IMR-90 (cell line): Measurements from ENCODE around the gene CPEB1. TPM values are rescaled to one million over a fixed set of nuclear protein-coding genes. Genes with fewer than 3 reads are reported as not detected.

Experiments
- ATAC-seq: fragments of 200-7000 bp; cut with Tn5 transposase; 2 replicates; pipeline ENCODE4 v1.9.1; 2020; ENCODE audit warnings: low read depth, mild to moderate bottlenecking, moderate library complexity
- BruUV-seq: library from RNA; stranded (reverse); fragments of 400-500 nt; replicated peaks from 2 replicates; lab custom pipeline; 2021; lab: Mats Ljungman, UMichigan
- CTCF ChIA-PET: fragments of 300-600 bp; formaldehyde crosslinking; extraction: SDS; loops from one replicate; lab custom pipeline; 2021; ENCODE audit warnings: antibody characterized with exemption; lab: Yijun Ruan, JAX
- POLR2A ChIA-PET: fragments of 300-600 bp; sonication (Branson Sonifier 250); formaldehyde crosslinking; loops from one replicate; lab custom pipeline; 2022; ENCODE audit warnings: antibody characterized with exemption; ENCODE audit not compliant: unreplicated experiment; lab: Charles Lee
- DNase-seq: peaks from one replicate; pipeline ENCODE4 v3.0.0; 2013
- H2AFZ ChIP-seq: replicated peaks from 2 replicates; pipeline ENCODE3; 2013; ENCODE audit warnings: low read length, mild to moderate bottlenecking; ENCODE audit not compliant: poor library complexity
- H2AK5ac ChIP-seq: 2 replicates; pipeline ENCODE4 v1.6.1; 2013; ENCODE audit warnings: low read depth, low read length, inconsistent platforms
- H2AK9ac ChIP-seq: replicated peaks from 2 replicates; pipeline ENCODE3; 2013; ENCODE audit warnings: mild to moderate bottlenecking, low read depth, low read length, moderate library complexity; ENCODE audit not compliant: poor library complexity
- H2BK120ac ChIP-seq: 2 replicates; pipeline ENCODE4 v1.6.1; 2013; ENCODE audit warnings: low read depth, low read length, inconsistent platforms
- H2BK15ac ChIP-seq: 3 replicates; pipeline ENCODE4 v1.6.1; 2013; ENCODE audit warnings: low read depth, low read length, inconsistent platforms
- H2BK20ac ChIP-seq: 2 replicates; pipeline ENCODE4 v1.6.1; 2013; ENCODE audit warnings: low read depth, mild to moderate bottlenecking, inconsistent platforms, low read length, moderate library complexity
- H2BK5ac ChIP-seq: 2 replicates; pipeline ENCODE4 v1.6.1; 2013; ENCODE audit warnings: mild to moderate bottlenecking, low read depth, low read length, inconsistent platforms; ENCODE audit not compliant: poor library complexity, severe bottlenecking
- H3K14ac ChIP-seq: replicated peaks from 2 replicates; pipeline ENCODE4 v1.6.1; 2013; ENCODE audit warnings: low read depth, low read length, inconsistent platforms
- H3K18ac ChIP-seq: 2 replicates; pipeline ENCODE4 v1.6.1; 2013; ENCODE audit warnings: low read depth, low read length, control low read depth
- H3K23ac ChIP-seq: 2 replicates; pipeline ENCODE4 v1.6.1; 2013; ENCODE audit warnings: low read depth, low read length, inconsistent platforms
- H3K27ac ChIP-seq: 2 replicates; pipeline ENCODE4 v1.5.1; 2013; ENCODE audit warnings: mild to moderate bottlenecking, control low read depth, low read length; ENCODE audit not compliant: insufficient read depth
- H3K27me3 ChIP-seq: 2 replicates; pipeline ENCODE4 v1.6.1; 2013; ENCODE audit warnings: low read length; ENCODE audit not compliant: control insufficient read depth, insufficient read depth
- H3K36me3 ChIP-seq: 2 replicates; pipeline ENCODE4 v1.6.1; 2013; ENCODE audit warnings: low read length, mixed read lengths; ENCODE audit not compliant: control insufficient read depth, insufficient read depth
- H3K4ac ChIP-seq: 2 replicates; pipeline ENCODE4 v1.6.1; 2013; ENCODE audit warnings: low read depth, low read length, inconsistent platforms
- H3K4me1 ChIP-seq: 2 replicates; pipeline ENCODE4 v1.6.1; 2013; ENCODE audit warnings: low read length, mixed read lengths; ENCODE audit not compliant: control insufficient read depth, insufficient read depth
- H3K4me2 ChIP-seq: 2 replicates; pipeline ENCODE4 v1.6.1; 2013; ENCODE audit warnings: low read depth, mild to moderate bottlenecking, control low read depth, low read length, moderate library complexity
- H3K4me3 ChIP-seq: 2 replicates; pipeline ENCODE4 v1.5.1; 2013; ENCODE audit warnings: low read depth, mild to moderate bottlenecking, control low read depth, low read length, moderate library complexity; ENCODE audit not compliant: insufficient read depth
- H3K56ac ChIP-seq: 2 replicates; pipeline ENCODE4 v1.6.1; 2013; ENCODE audit warnings: low read length, inconsistent platforms; ENCODE audit not compliant: insufficient read depth; ENCODE audit errors: extremely low read depth
- H3K79me1 ChIP-seq, 2 experiments: 2 replicates each; pipeline ENCODE4 v1.6.1; 2013; ENCODE audit warnings: low read length in 2 of 2, inconsistent platforms in 1 of 2, low read depth in 1 of 2
- H3K9ac ChIP-seq: 2 replicates; pipeline ENCODE4 v1.6.1; 2013; ENCODE audit warnings: low read depth, low read length, control low read depth
- H3K9me1 ChIP-seq: 2 replicates; pipeline ENCODE4 v1.6.1; 2013; ENCODE audit warnings: low read length, inconsistent platforms; ENCODE audit not compliant: insufficient read depth
- H3K9me3 ChIP-seq: 2 replicates; pipeline ENCODE4 v1.6.1; 2013; ENCODE audit warnings: low read length; ENCODE audit not compliant: control insufficient read depth, insufficient read depth
- H4K20me1 ChIP-seq: 2 replicates; pipeline ENCODE4 v1.6.1; 2013; ENCODE audit warnings: low read length, inconsistent platforms; ENCODE audit not compliant: insufficient read depth
- H4K5ac ChIP-seq: 2 replicates; pipeline ENCODE4 v1.6.1; 2013; ENCODE audit warnings: mild to moderate bottlenecking, low read depth, low read length, control low read depth
- H4K8ac ChIP-seq, 2 experiments: 2 replicates each; pipeline ENCODE4 v1.6.1; 2013; ENCODE audit warnings: low read depth in 2 of 2, low read length in 2 of 2, control low read depth in 1 of 2, inconsistent platforms in 1 of 2
- H4K91ac ChIP-seq: 2 replicates; pipeline ENCODE4 v1.6.1; 2013; ENCODE audit warnings: low read depth, low read length, inconsistent platforms; ENCODE audit not compliant: insufficient read depth
- CEBPB ChIP-seq: IDR thresholded peaks from 2 replicates; pipeline ENCODE4 v1.6.1; 2012; ENCODE audit warnings: low read depth, low read length, improper control_type of control experiment
- POLR2A ChIP-seq: IDR thresholded peaks from 2 replicates; pipeline ENCODE4 v1.6.1; 2012; ENCODE audit warnings: mild to moderate bottlenecking, low read depth, low read length
- WGBS, 2 experiments: methylation state at CpG; one replicate each; pipeline versions ENCODE4 v1.1.5 to v1.1.7; 2013; ENCODE audit warnings: missing lambda C conversion rate in 2 of 2; ENCODE audit not compliant: insufficient read length in 1 of 2; ENCODE audit errors: extremely low coverage in 2 of 2; 5-methylcytosine and 5-hydroxymethylcytosine counted together
- dilution Hi-C: fragments of 300-500 bp; cut with HindIII; formaldehyde crosslinking; loops from one replicate; pipeline ENCODE4 v1.14.3; 2018; ENCODE audit warnings: low sequenced_read_pairs; ENCODE audit not compliant: unreplicated experiment
- in situ Hi-C: fragments of 300-500 bp; cut with MboI; formaldehyde crosslinking; loops from 3 replicates; pipeline ENCODE4 v1.14.3; 2019; ENCODE audit warnings: low sequenced_read_pairs, inconsistent platforms, mixed read lengths
- intact Hi-C: fragments of 100-400 bp; cut with micrococcal nuclease; formaldehyde crosslinking; loops from 2 replicates; pipeline ENCODE4 v1.10.0; 2022
- polyA plus RNA-seq, 3 experiments: library from polyadenylated mRNA; depleted of rRNA; stranded (reverse); fragments of >200 nt; gene quantifications; 2 replicates each; pipeline ENCODE4 v1.2.3, GENCODE V29; 2012; ENCODE audit warnings: low replicate concordance in 1 of 3
- total RNA-seq: library from RNA; depleted of rRNA; stranded (reverse); fragments of >200 nt; gene quantifications from 2 replicates; pipeline ENCODE4 v1.2.3, GENCODE V29; 2012

CPEB1 gene
- total and polyA plus RNA-seq, 2 of the 4 experiments (the other 2 are of a cell fraction), result 8.9 to 12.5 TPM

DNA sequence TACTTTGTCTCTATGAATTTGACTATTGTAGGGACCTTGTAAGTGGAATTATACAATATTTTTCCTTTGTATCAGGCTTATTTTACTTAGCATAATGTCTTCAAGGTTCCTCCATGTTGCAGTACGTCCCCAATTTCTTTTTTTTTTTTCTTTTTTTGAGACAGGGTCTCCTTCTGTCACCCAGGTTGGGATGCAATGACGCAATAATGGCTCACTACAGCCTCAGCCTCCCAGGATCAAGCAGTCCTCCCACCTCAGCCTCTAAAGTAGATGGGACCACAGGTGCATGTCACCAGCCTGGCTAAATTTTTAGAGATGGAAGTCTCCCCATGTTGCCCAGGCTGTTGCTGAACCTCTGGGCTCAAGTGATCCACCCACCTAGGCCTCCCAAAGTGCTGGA, 66.5 kb downstream of the CPEB1 start:
- Histone ChIP-seq H3K27ac (no peak overlapping the region), H2BK5ac (no peak overlapping the region), H3K18ac (no peak overlapping the region), H3K36me3 (no peaks in the 10 kb centered on the region), H3K4me3 (no peak overlapping the region), H3K4ac (no peak overlapping the region), H2AFZ (no peak overlapping the region), H3K9ac (no peak overlapping the region), H4K5ac (no peak overlapping the region), H4K8ac (no peak overlapping the region), H3K56ac (no peak overlapping the region), H3K27me3 (peaks cover 4% of the 10 kb centered on the region; the same call in 1 of the 2 replicates), H3K14ac (no peak overlapping the region), H3K79me1 (no peaks in the 10 kb centered on the region), H2BK120ac (no peak overlapping the region), H2BK20ac (no peak overlapping the region), H4K20me1 (no peaks in the 10 kb centered on the region), H3K4me2 (no peak overlapping the region), H4K91ac (no peak overlapping the region), H3K9me3 (no peaks in the 10 kb centered on the region), H3K9me1 (no peaks in the 10 kb centered on the region), H3K23ac (no peak overlapping the region), H2AK9ac (no peak overlapping the region), H2BK15ac (no peak overlapping the region), H3K4me1 (no peaks in the 10 kb centered on the region), H2AK5ac (no peak overlapping the region)
- DNase-seq (no peak), ATAC-seq (no peak)
- ChIA-PET CTCF (no interaction called here), POLR2A (no interaction called here)
- TF ChIP-seq CEBPB (0 out of 2 replicates have a peak, but pooled peaks have one; percentile 35), POLR2A (no peak)
- intact Hi-C loops (loop anchor here (10.0 kb wide), 1 partner anchor 124 kb away; the partner anchor contains the start of gene AP3B2), in situ Hi-C loops (no loop called here), dilution Hi-C loops (no loop called here)
- no TSS peak for BruUV-seq
- WGBS, 2 experiments, result no CpG with 5 or more reads among the region's 2 CpGs
